OCI-M1 (cell line): Measurements from ENCODE around the gene RAB10.
"Not testable (repeated sequence)": the region's sequence is repeated elsewhere in the genome, so short reads cannot be mapped to it uniquely, and the experiment has no call there.

ENCODE experiments used
- DNase-seq: peaks from one replicate; lab custom pipeline; 2025; lab: John Stamatoyannopoulos, UW

Gene RAB10

GRCh38 chr2:26157580-26157979 lies 123.7 kb downstream of the RAB10 start:
- no peak for DNase-seq

GRCh38 chr2:26161926-26162325 lies 128.0 kb downstream of the RAB10 start:
- DNase-seq, result no peak

GRCh38 chr2:26162963-26163362 lies 129.1 kb downstream of the RAB10 start:
- no peak for DNase-seq

- no peak for DNase-seq
Measured at GRCh38 chr2:26164231-26164630, 130.3 kb downstream of the RAB10 start.

GRCh38 chr2:26164641-26165211 lies 130.8 kb downstream of the RAB10 start:
- no peak for DNase-seq

- no peak for DNase-seq
Measured at GRCh38 chr2:26165403-26165802, 131.5 kb downstream of the RAB10 start.

GRCh38 chr2:26166541-26166940 lies 132.7 kb downstream of the RAB10 start:
- DNase-seq, result not testable (repeated sequence)

GRCh38 chr2:26168785-26169184 lies 134.9 kb downstream of the RAB10 start:
- DNase-seq, result no peak

GRCh38 chr2:26169226-26169625 lies 135.3 kb downstream of the RAB10 start:
- DNase-seq, result no peak

- no peak for DNase-seq
Measured at GRCh38 chr2:26169681-26170414, 136.0 kb downstream of the RAB10 start.

- no peak for DNase-seq
Measured at GRCh38 chr2:26170795-26171194, 136.9 kb downstream of the RAB10 start.

GRCh38 chr2:26172189-26172870 lies 138.4 kb downstream of the RAB10 start:
- DNase-seq, result no peak

GRCh38 chr2:26172871-26173775 lies 139.2 kb downstream of the RAB10 start, which contains the start of gene GAREM2:
Gene GAREM2, plus strand, starts transcription at chr2:26173088. Its CDS starts 133 bp downstream, at chr2:26173221.
- no peak for DNase-seq

GRCh38 chr2:26173776-26174482 lies 140.0 kb downstream of the RAB10 start:
- no peak for DNase-seq

- DNase-seq, result no peak
Measured at GRCh38 chr2:26174691-26175465, 141.0 kb downstream of the RAB10 start.

- no peak for DNase-seq
Measured at GRCh38 chr2:26175466-26176278, 141.8 kb downstream of the RAB10 start.

- DNase-seq, result no peak
Measured at GRCh38 chr2:26176279-26176615, 142.4 kb downstream of the RAB10 start.

GRCh38 chr2:26177122-26177521 lies 143.2 kb downstream of the RAB10 start:
- DNase-seq, result no peak

- no peak for DNase-seq
Measured at GRCh38 chr2:26178246-26178645, 144.4 kb downstream of the RAB10 start.
